NCI-H2081 treated with DMSO at 0.1 percent for 48 hours (cell line): ENCODE measurements around the gene STEAP4.
A peak's percentile ranks its signal among the peaks of the same experiment; 100 is the strongest.
"Not testable (repeated sequence)": the region's sequence is repeated elsewhere in the genome, so short reads cannot be mapped to it uniquely, and the experiment has no call there.

Experiments used
- DNase-seq: peaks from one replicate; lab custom pipeline; 2025; lab: John Stamatoyannopoulos, UW

Gene STEAP4

DNA sequence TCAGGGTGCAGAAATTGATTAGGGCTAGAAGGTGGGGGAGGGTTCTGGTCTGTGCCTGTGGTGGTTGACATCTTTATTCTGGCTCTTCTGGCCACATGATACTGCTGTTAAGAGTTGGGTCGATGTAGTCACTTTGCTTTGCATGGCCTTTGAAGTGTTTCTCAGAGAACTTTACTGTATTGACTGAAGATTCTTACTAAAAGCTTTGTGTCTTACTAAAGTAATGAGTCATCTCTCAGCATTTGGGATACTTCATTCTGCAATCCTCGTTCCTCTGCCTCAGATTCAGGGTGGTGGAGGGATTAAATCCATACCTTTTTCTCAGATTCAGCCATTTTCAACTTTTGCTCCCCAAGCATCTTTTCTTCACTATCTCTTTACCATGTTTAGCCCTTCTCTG lies 38.6 kb downstream of the STEAP4 start:
- no peak for DNase-seq

- no peak for DNase-seq
Observed at GRCh38 chr7:88267421-88267820, 39.3 kb downstream of the STEAP4 start.

DNA sequence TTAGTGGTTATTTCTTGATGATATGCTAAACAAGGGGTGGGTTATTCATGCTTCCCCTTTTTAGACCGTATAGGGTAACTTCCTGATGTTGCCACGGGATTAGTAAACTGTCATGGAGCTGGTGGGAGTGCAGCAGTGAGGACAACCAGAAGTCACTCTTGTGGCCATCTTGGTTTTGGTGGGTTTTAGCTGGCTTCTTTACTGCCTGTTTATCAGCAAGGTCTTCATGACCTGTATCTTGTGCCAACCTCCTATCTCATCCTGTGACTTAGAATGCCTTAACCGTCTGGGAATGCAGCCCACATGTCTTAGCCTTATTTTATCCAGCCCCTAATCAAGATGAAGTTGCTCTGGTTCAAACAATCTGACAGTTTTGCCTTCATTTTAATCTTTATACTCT lies 41.7 kb downstream of the STEAP4 start:
- not testable (repeated sequence) for DNase-seq

DNA sequence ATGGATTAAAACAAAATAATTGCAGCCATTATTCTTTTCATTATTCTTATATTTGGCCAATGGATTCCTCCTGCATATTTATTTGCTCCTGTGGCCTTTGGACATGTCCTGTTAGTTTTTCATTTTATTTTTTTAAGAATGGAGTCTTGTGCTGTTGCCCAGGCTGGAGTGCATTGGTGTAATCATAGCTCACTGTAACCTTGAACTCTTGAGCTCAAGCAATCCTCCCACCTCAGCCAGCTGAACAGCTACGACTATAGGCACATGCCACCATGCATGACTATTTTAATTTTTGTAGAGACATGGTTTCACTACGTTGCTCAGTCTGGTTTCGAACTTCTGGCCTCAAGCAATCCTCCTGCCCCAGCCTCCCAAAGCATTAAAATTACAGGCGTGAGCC lies 44.1 kb downstream of the STEAP4 start:
- DNase-seq = no peak

DNA sequence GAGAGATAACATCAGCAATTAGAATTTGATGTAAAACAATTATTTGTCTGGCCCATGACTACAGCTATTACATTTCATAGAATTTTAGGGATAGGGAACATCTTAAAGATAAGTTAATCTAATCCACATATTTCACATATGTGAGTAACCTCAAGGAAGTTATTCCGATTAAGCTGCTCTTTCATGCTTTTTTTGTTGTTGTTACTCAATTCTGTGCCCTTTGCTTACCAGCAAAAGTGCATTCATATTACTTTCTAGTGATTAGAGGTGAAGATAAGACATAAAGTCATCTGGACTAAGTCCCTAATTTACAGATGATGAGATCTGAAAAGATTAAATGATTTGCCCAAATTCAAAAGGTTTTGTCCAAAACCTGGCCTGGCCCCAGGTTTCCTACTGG lies 46.0 kb downstream of the STEAP4 start:
- DNase-seq = no peak

GRCh38 chr7:88259656-88260380 lies 46.9 kb downstream of the STEAP4 start:
- DNase-seq = no peak

DNA sequence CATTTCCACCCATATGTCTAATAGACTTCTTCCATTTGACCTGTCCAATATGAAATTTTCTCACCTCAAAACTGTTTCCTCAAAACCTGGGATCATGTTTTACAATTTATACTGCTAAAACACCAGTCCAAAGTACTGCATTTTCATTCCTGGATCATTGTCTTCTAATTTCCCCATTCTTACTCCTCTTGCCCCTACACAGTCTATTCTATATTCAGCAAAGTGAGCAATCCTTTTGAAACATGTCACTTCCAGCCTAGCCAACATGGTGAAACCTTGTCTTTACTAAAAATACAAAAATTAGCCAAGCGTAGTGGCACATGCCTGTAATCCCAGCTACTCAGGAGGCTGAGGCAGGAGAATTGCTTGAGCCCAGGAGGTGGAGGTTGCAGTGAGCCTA lies 48.4 kb downstream of the STEAP4 start:
- not testable (repeated sequence) for DNase-seq

DNA sequence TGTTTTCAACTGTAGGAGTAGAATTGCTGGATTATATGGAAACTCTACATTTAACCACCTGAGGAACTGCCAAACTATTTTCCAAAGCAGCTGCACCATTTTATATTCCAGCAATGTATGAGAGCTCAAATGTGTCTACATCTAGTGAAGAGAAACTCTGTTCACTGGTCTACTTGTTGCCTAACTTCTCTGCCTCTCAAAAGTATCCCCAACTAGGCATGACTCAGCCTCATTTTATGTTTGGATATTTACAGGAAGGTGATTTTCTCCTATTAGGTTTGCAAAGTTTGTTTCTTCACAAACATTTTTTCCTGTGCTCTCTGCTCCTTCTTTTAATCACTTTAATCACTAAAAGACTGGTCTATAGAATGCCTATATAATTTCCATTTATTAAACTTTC lies 49.8 kb downstream of the STEAP4 start:
- DNase-seq = no peak

GRCh38 chr7:88254721-88255424 lies 51.8 kb downstream of the STEAP4 start:
- no peak for DNase-seq

GRCh38 chr7:88253640-88254039 lies 53.1 kb downstream of the STEAP4 start:
- no peak for DNase-seq

- DNase-seq = no peak
Observed at GRCh38 chr7:88244258-88244657, 62.4 kb downstream of the STEAP4 start.

- DNase-seq = peak; percentile 50
Observed at GRCh38 chr7:88243345-88243909, 63.3 kb downstream of the STEAP4 start.

- DNase-seq = no peak
Observed at GRCh38 chr7:88239852-88240251, 66.8 kb downstream of the STEAP4 start.

- no peak for DNase-seq
Observed at GRCh38 chr7:88233828-88234227, 72.9 kb downstream of the STEAP4 start.

- DNase-seq = no peak
Observed at GRCh38 chr7:88230646-88231045, 76.0 kb downstream of the STEAP4 start.

- no peak for DNase-seq
Observed at GRCh38 chr7:88229302-88229995, 77.2 kb downstream of the STEAP4 start.

GRCh38 chr7:88226886-88227516 lies 79.7 kb downstream of the STEAP4 start:
- no peak for DNase-seq

- no peak for DNase-seq
Observed at GRCh38 chr7:88226201-88226600, 80.5 kb downstream of the STEAP4 start.

GRCh38 chr7:88224601-88225275 lies 82.0 kb downstream of the STEAP4 start:
- no peak for DNase-seq

DNA sequence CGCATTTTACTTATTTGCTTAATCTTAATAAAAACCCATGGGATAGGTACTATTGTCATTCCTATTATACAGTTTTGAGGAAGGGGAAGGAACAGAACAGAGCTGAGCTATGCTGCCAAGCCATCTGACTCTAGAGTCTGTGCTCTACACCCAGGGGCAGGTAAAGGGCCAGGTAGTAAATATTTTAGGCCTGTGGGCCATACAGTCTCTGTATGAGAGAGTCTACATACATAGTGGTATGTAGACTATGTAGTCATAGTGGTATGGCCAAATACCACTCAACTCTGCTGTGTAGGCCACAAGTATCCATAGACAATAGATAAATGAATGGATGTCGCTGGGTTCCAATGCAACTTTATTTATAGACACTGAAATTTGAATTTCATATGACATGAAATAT lies 83.4 kb downstream of the STEAP4 start:
- DNase-seq = no peak
